ENCODE measurements around the gene PRSS57.

Gene PRSS57

GRCh38 chr19:646779-647565, 48.3 kb downstream of the PRSS57 start:
- Mint-ChIP-seq H3K9me3 (no peaks in the 10 kb centered on the region), H3K4me3 (no peak overlapping the region), H3K27ac (ENCODE audit: low read depth) (no peak overlapping the region), H3K4me1 (no peaks in the 10 kb centered on the region), H3K36me3 (ENCODE audit: insufficient read depth) (peaks cover 32% of the 10 kb centered on the region), H3K27me3 (no peaks in the 10 kb centered on the region)
- DNase-seq (ENCODE audit: low spot score in 2 of 2) (no peak), ATAC-seq (replicated peaks; ENCODE audit: extremely low read depth, poor library complexity, severe bottlenecking) (no peak)

- Mint-ChIP-seq H3K27ac (ENCODE audit: low read depth) (no peak overlapping the region), H3K4me1 (no peaks in the 10 kb centered on the region), H3K9me3 (no peaks in the 10 kb centered on the region), H3K27me3 (no peaks in the 10 kb centered on the region), H3K4me3 (peak overlapping the region; percentile 20), H3K36me3 (ENCODE audit: insufficient read depth) (peaks cover 32% of the 10 kb centered on the region)
- ATAC-seq (replicated peaks; ENCODE audit: extremely low read depth, poor library complexity, severe bottlenecking) = no peak
- no peak for DNase-seq (ENCODE audit: low spot score in 2 of 2)
These were observed 49.1 kb downstream of the PRSS57 start for GRCh38 chr19:645912-646778.

- no peaks in the 10 kb centered on the region for H3K27me3 Mint-ChIP-seq
- H3K27ac Mint-ChIP-seq (ENCODE audit: low read depth) = no peak overlapping the region
- no peak overlapping the region for H3K4me3 Mint-ChIP-seq
- DNase-seq (ENCODE audit: low spot score in 2 of 2) = no peak
- no peaks in the 10 kb centered on the region for H3K9me3 Mint-ChIP-seq
- ATAC-seq (replicated peaks; ENCODE audit: extremely low read depth, poor library complexity, severe bottlenecking) = no peak
- peaks cover 9% of the 10 kb centered on the region for H3K4me1 Mint-ChIP-seq
- H3K36me3 Mint-ChIP-seq (ENCODE audit: insufficient read depth) = peaks cover 23% of the 10 kb centered on the region
These were observed 50.5 kb downstream of the PRSS57 start for GRCh38 chr19:644789-645188.

GRCh38 chr19:644363-644762, 50.9 kb downstream of the PRSS57 start:
- Mint-ChIP-seq H3K27me3 (no peaks in the 10 kb centered on the region), H3K27ac (ENCODE audit: low read depth) (no peak overlapping the region), H3K36me3 (ENCODE audit: insufficient read depth) (peaks cover 21% of the 10 kb centered on the region), H3K9me3 (no peaks in the 10 kb centered on the region), H3K4me1 (peaks cover 12% of the 10 kb centered on the region), H3K4me3 (no peak overlapping the region)
- DNase-seq (ENCODE audit: low spot score in 2 of 2) = no peak
- no peak for ATAC-seq (replicated peaks; ENCODE audit: extremely low read depth, poor library complexity, severe bottlenecking)

- peaks cover 19% of the 10 kb centered on the region for H3K36me3 Mint-ChIP-seq (ENCODE audit: insufficient read depth)
- DNase-seq (ENCODE audit: low spot score in 2 of 2) = no peak
- H3K27ac Mint-ChIP-seq (ENCODE audit: low read depth) = no peak overlapping the region
- no peaks in the 10 kb centered on the region for H3K27me3 Mint-ChIP-seq
- no peaks in the 10 kb centered on the region for H3K9me3 Mint-ChIP-seq
- ATAC-seq (replicated peaks; ENCODE audit: extremely low read depth, poor library complexity, severe bottlenecking) = no peak
- no peak overlapping the region for H3K4me3 Mint-ChIP-seq
- H3K4me1 Mint-ChIP-seq = peaks cover 16% of the 10 kb centered on the region
These were observed 51.5 kb downstream of the PRSS57 start for GRCh38 chr19:643736-644135.

GRCh38 chr19:642767-643727, 52.2 kb downstream of the PRSS57 start:
- Mint-ChIP-seq H3K27me3 (no peaks in the 10 kb centered on the region), H3K36me3 (ENCODE audit: insufficient read depth) (peaks cover 16% of the 10 kb centered on the region), H3K4me3 (no peak overlapping the region), H3K9me3 (no peaks in the 10 kb centered on the region), H3K4me1 (peaks cover 16% of the 10 kb centered on the region), H3K27ac (ENCODE audit: low read depth) (no peak overlapping the region)
- DNase-seq (ENCODE audit: low spot score in 2 of 2) = no peak
- no peak for ATAC-seq (replicated peaks; ENCODE audit: extremely low read depth, poor library complexity, severe bottlenecking)

GRCh38 chr19:641702-642101, 53.5 kb downstream of the PRSS57 start:
- H3K36me3 Mint-ChIP-seq (ENCODE audit: insufficient read depth) = peaks cover 14% of the 10 kb centered on the region
- no peak for DNase-seq (ENCODE audit: low spot score in 2 of 2)
- no peaks in the 10 kb centered on the region for H3K27me3 Mint-ChIP-seq
- no peak overlapping the region for H3K4me3 Mint-ChIP-seq
- H3K4me1 Mint-ChIP-seq = peaks cover 20% of the 10 kb centered on the region
- H3K9me3 Mint-ChIP-seq = no peaks in the 10 kb centered on the region
- ATAC-seq (replicated peaks; ENCODE audit: extremely low read depth, poor library complexity, severe bottlenecking) = no peak
- H3K27ac Mint-ChIP-seq (ENCODE audit: low read depth) = peak overlapping the region; percentile 89

DNA sequence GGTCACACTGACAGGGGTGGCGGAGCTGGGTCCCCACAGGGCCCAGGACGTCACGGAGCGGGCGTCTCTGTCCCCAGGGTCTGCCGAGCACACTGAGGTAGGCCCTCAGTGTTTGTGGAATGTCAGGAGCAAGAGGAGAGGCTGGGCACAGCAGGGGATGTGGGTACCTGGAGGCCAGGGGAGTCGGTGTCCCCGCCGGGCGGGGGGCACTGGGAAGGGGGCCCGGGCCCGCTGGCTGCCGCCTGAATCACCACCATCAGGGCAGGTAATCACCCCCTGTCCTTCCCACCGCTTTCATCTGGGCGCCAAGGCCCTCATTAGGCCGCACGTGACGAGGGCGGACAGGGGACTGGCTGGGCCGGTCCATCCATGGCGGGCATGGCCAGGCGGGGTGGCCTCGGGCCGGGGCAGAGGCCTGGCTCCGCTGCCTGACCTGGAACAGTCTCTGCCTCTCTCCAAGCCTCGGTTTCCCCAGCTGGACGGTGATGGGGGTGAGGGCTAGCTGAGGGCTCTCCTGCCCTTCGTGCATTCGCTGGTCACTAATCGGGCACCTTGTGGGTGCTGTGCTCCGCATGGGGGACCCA, 54.6 kb downstream of the PRSS57 start:
- Mint-ChIP-seq H3K27me3 (no peaks in the 10 kb centered on the region), H3K4me1 (peaks cover 20% of the 10 kb centered on the region), H3K9me3 (no peaks in the 10 kb centered on the region), H3K4me3 (no peak overlapping the region), H3K27ac (ENCODE audit: low read depth) (peak overlapping the region; percentile 89), H3K36me3 (ENCODE audit: insufficient read depth) (peaks cover 10% of the 10 kb centered on the region)
- DNase-seq (ENCODE audit: low spot score in 2 of 2) = no peak
- no peak for ATAC-seq (replicated peaks; ENCODE audit: extremely low read depth, poor library complexity, severe bottlenecking)

DNA sequence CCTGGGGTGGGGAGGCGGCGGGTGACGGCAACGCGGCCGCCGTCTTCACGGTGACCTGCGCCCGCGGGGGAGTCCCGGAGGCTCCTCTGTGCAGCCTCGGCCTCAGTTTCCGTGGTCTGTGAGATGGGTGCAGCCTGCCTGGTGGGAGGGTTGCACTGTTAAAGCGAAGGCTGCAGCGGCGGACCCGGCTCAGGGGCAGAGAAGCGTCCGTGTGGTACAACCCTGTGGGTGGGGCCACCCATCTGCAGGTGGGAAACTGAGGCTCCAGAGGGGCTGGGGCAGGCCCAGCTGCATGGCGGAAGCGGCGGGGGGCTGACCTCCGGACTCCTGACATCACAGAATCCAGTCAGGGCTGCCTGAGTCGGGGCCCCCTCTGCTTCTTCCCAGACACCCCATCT, 55.1 kb downstream of the PRSS57 start:
- ATAC-seq (replicated peaks; ENCODE audit: extremely low read depth, poor library complexity, severe bottlenecking) (no peak), DNase-seq (ENCODE audit: low spot score in 2 of 2) (no peak)
- Mint-ChIP-seq H3K27ac (ENCODE audit: low read depth) (no peak overlapping the region), H3K4me3 (peak overlapping the region; percentile 29), H3K9me3 (no peaks in the 10 kb centered on the region), H3K27me3 (no peaks in the 10 kb centered on the region), H3K4me1 (peaks cover 20% of the 10 kb centered on the region), H3K36me3 (ENCODE audit: insufficient read depth) (peaks cover 6% of the 10 kb centered on the region)

GRCh38 chr19:639253-640160, 55.7 kb downstream of the PRSS57 start, which contains the start of gene FGF22:
Gene FGF22, plus strand, starts transcription at chr19:639879. Its CDS starts 47 bp downstream, at chr19:639926.
- peak within 1 kb of the TSS; percentile 78 for H3K4me3 Mint-ChIP-seq
- H3K27me3 Mint-ChIP-seq = no peaks in the 10 kb centered on the region
- peaks cover 20% of the 10 kb centered on the region for H3K4me1 Mint-ChIP-seq
- no peaks in the 10 kb centered on the region for H3K9me3 Mint-ChIP-seq
- H3K27ac Mint-ChIP-seq (ENCODE audit: low read depth) = peak within 1 kb of the TSS; percentile 98
- ATAC-seq (replicated peaks; ENCODE audit: extremely low read depth, poor library complexity, severe bottlenecking) (peak; percentile 95), DNase-seq (ENCODE audit: low spot score in 2 of 2) (peak; percentile 84 to 90)
- H3K36me3 Mint-ChIP-seq (ENCODE audit: insufficient read depth) = peaks cover 5% of the 10 kb centered on the region

GRCh38 chr19:638906-639252, 56.4 kb downstream of the PRSS57 start:
- Mint-ChIP-seq H3K4me1 (peaks cover 25% of the 10 kb centered on the region), H3K36me3 (ENCODE audit: insufficient read depth) (peaks cover 5% of the 10 kb centered on the region), H3K27ac (ENCODE audit: low read depth) (peak overlapping the region; percentile 98), H3K27me3 (no peaks in the 10 kb centered on the region), H3K4me3 (peak overlapping the region; percentile 78), H3K9me3 (no peaks in the 10 kb centered on the region)
- no peak for ATAC-seq (replicated peaks; ENCODE audit: extremely low read depth, poor library complexity, severe bottlenecking)
- DNase-seq (ENCODE audit: low spot score in 2 of 2) = no peak

Measured in central memory CD8-positive, alpha-beta T cell (primary cell).